Measurements from ENCODE around the gene TADA3. TPM values are rescaled to one million over a fixed set of nuclear protein-coding genes. Genes with fewer than 3 reads are reported as not detected.
A peak's percentile ranks its signal among the peaks of the same experiment; 100 is the strongest.

Gene TADA3
- total RNA-seq (2012; rRNA removed) (69.7 and 83.0 TPM in 2 replicates), polyA plus RNA-seq (2012; rRNA removed) (68.0 and 69.7 TPM in 2 replicates), Bru-seq, nascent RNA (percentile 78 among the genes with signal in this experiment), BruChase-seq, experiment 1, labeled RNA remaining after a 6-hour chase (percentile 78 among the genes with signal in this experiment), BruChase-seq, experiment 2, labeled RNA remaining after a 2-hour chase (percentile 60 among the genes with signal in this experiment)
- 67.8 and 79.3 TPM in 2 replicates for polyA plus RNA-seq (2012; cell fraction: cytosol; rRNA removed)
- 37.7 and 38.4 TPM in 2 replicates for polyA plus RNA-seq (2012; cell fraction: nucleus; rRNA removed; ENCODE audit: low replicate concordance)
- long read RNA-seq, transcript TADA3-205 (5 exons, 1,868 nt): minor isoform, 6 of 115 reads
- long read RNA-seq, transcript TADA3-201 (9 exons, 2,355 nt): major isoform, 61 of 115 reads
- long read RNA-seq, partial matches to known transcripts: 44 of 115 reads
- long read RNA-seq, other reads (novel, unspliced or antisense): 3 of 115 reads

- Histone ChIP-seq H3K4me2 (ENCODE audit: low read depth, low read length) (peak within 1 kb of the TSS; percentile 94), H2BK120ac (ENCODE audit: low read depth, low read length) (peak within 1 kb of the TSS; percentile 100), H4K20me1 (ENCODE audit: insufficient read depth, low read length) (peaks cover 25% of the 10 kb centered on the region; the same call in 1 of the 2 replicates), H3K18ac (ENCODE audit: low read depth, low read length) (peak within 1 kb of the TSS; percentile 92), H3K9ac (ENCODE audit: low read depth, low read length) (peak within 1 kb of the TSS; percentile 96), H2BK20ac (ENCODE audit: low read depth, low read length) (peak within 1 kb of the TSS; percentile 99), H3K36me3 (ENCODE audit: control insufficient read depth, insufficient read depth, low read length) (peaks cover 31% of the 10 kb centered on the region), H3K79me1 (ENCODE audit: low read depth in 1 of 2, low read length in 2 of 2) (peaks cover 34 to 54% of the 10 kb centered on the region in 2 experiments), H3K23ac (ENCODE audit: low read depth, low read length) (peak within 1 kb of the TSS; percentile 99), H3K4me1 (ENCODE audit: control insufficient read depth, insufficient read depth, low read length) (peaks cover 9% of the 10 kb centered on the region), H2AK9ac (replicated peaks; ENCODE audit: low read depth, low read length, poor library complexity) (peak within 1 kb of the TSS; percentile 95), H3K27me3 (ENCODE audit: control insufficient read depth, insufficient read depth, low read length) (no peaks in the 10 kb centered on the region), H3K4me3 (ENCODE audit: insufficient read depth, low read depth, low read length) (peak within 1 kb of the TSS; percentile 88), H2AK5ac (ENCODE audit: low read depth, low read length) (peak within 1 kb of the TSS; percentile 100), H3K14ac (replicated peaks; ENCODE audit: low read depth, low read length) (peak within 1 kb of the TSS; percentile 100), H3K27ac (ENCODE audit: insufficient read depth, low read length) (peak within 1 kb of the TSS; percentile 95), H4K5ac (ENCODE audit: low read depth, low read length) (peak within 1 kb of the TSS; percentile 92), H3K56ac (ENCODE audit: extremely low read depth, insufficient read depth, low read length) (peak within 1 kb of the TSS; percentile 100), H4K8ac (ENCODE audit: low read depth in 2 of 2, low read length in 2 of 2) (peak within 1 kb of the TSS; percentile 88 to 100), H4K91ac (ENCODE audit: insufficient read depth, low read depth, low read length) (peak within 1 kb of the TSS; percentile 99), H2AFZ (replicated peaks; ENCODE audit: low read length, poor library complexity) (peak within 1 kb of the TSS; percentile 94), H3K4ac (ENCODE audit: low read depth, low read length) (peak within 1 kb of the TSS; percentile 100), H3K9me1 (ENCODE audit: insufficient read depth, low read length) (peaks cover 19% of the 10 kb centered on the region), H2BK5ac (ENCODE audit: low read depth, low read length, poor library complexity, severe bottlenecking) (peak within 1 kb of the TSS; percentile 95), H3K9me3 (ENCODE audit: control insufficient read depth, insufficient read depth, low read length) (no peaks in the 10 kb centered on the region), H2BK15ac (ENCODE audit: low read depth, low read length) (peak within 1 kb of the TSS; percentile 95)
- in situ Hi-C loops (cut with MboI; ENCODE audit: low sequenced_read_pairs): no loop called here
- DNase-seq (peak; percentile 96), ATAC-seq (ENCODE audit: low read depth) (peak; percentile 89)
- dilution Hi-C loops (cut with HindIII; ENCODE audit: low sequenced_read_pairs, unreplicated experiment): no loop called here
- POLR2A ChIA-PET (ENCODE audit: unreplicated experiment): interaction anchor here (0.5 kb wide), 1 partner anchor 34 kb away, joined by 3 read pairs; no protein-coding TSS in a partner anchor
- no TSS peak for BruUV-seq (replicated peaks)
- CTCF ChIA-PET: interaction anchor here (0.9 kb wide), 1 partner anchor 77 kb away, joined by 5 read pairs; no protein-coding TSS in a partner anchor
- 0% methylated on average over 15 of the region's 65 CpGs; no CpG with 5 or more reads in 1 of the 2 experiments for WGBS, 2 experiments (ENCODE audit: extremely low coverage in 2 of 2, insufficient read length in 1 of 2)
- intact Hi-C loops (cut with micrococcal nuclease): loop anchor here (5.0 kb wide), 1 partner anchor 60 kb away; the partner anchor contains the start of gene BRPF1
- no peak for TF ChIP-seq CTCF (conservative IDR thresholded peaks at IDR 0.05; ENCODE audit: low read depth, low read length)
- TF ChIP-seq CEBPB (IDR thresholded peaks at IDR 0.05; ENCODE audit: low read depth, low read length): no peak
- peak; percentile 98 for TF ChIP-seq BHLHE40 (IDR thresholded peaks at IDR 0.05; ENCODE audit: low read depth, low read length)
- no peak for TF ChIP-seq RCOR1 (IDR thresholded peaks at IDR 0.05; ENCODE audit: insufficient replicate concordance, low read length)
- no peak for TF ChIP-seq RAD21 (IDR thresholded peaks at IDR 0.05; ENCODE audit: low read length)
- TF ChIP-seq MXI1 (IDR thresholded peaks at IDR 0.05; ENCODE audit: borderline replicate concordance, low read depth, low read length): no peak
- TF ChIP-seq MAZ (IDR thresholded peaks at IDR 0.05; ENCODE audit: borderline replicate concordance, low read depth, low read length): peak; percentile 78
- TF ChIP-seq NFE2L2 (IDR thresholded peaks at IDR 0.05; ENCODE audit: low read depth, low read length): no peak
- peak; percentile 100; the same call in 1 of the 2 replicates for TF ChIP-seq CHD1 (IDR thresholded peaks at IDR 0.05; ENCODE audit: low read depth, low read length)
- no peak for TF ChIP-seq FOS (IDR thresholded peaks at IDR 0.05; ENCODE audit: low read depth, low read length)
- TF ChIP-seq POLR2A (IDR thresholded peaks at IDR 0.05; ENCODE audit: low read depth, low read length): peak; percentile 94
- no peak for TF ChIP-seq SMC3 (IDR thresholded peaks at IDR 0.05; ENCODE audit: low read depth, low read length)
- TF ChIP-seq MAFK (IDR thresholded peaks at IDR 0.05; ENCODE audit: low read depth, low read length): no peak
Observed at GRCh38 chr3:9792405-9793160, at the start of gene TADA3, which contains the start of gene ARPC4. Gene TADA3 (minus strand): TSS chr3:9792473. CDS start chr3:9791466, 1,007 bp downstream. Gene ARPC4 (plus strand): TSS chr3:9793082. CDS start chr3:9793122, 40 bp downstream.

Data from IMR-90 (cell line).